HUES64 (cell line): ENCODE data around the gene MAP6.

Source experiments
- H3K27ac ChIP-seq: 2 replicates; pipeline ENCODE4 v1.7.0; 2013; ENCODE audit warnings: low read depth, low read length, inconsistent platforms
- H3K27me3 ChIP-seq: 2 replicates; pipeline ENCODE4 v1.6.1; 2013; ENCODE audit warnings: mild to moderate bottlenecking, low read length; ENCODE audit not compliant: insufficient read depth
- H3K36me3 ChIP-seq: 2 replicates; pipeline ENCODE4 v1.6.1; 2013; ENCODE audit warnings: mild to moderate bottlenecking, low read length; ENCODE audit not compliant: insufficient read depth
- H3K4me1 ChIP-seq: 2 replicates; pipeline ENCODE4 v1.6.1; 2013; ENCODE audit warnings: mild to moderate bottlenecking, low read length, moderate library complexity; ENCODE audit not compliant: insufficient read depth
- H3K4me3 ChIP-seq: 2 replicates; pipeline ENCODE4 v1.5.1; 2013; ENCODE audit warnings: mild to moderate bottlenecking, low read length, moderate library complexity
- H3K9ac ChIP-seq: 2 replicates; pipeline ENCODE4 v1.6.1; 2013; ENCODE audit warnings: mild to moderate bottlenecking, low read depth, low read length
- H3K9me3 ChIP-seq: 2 replicates; pipeline ENCODE4 v1.6.1; 2013; ENCODE audit warnings: low read depth, low read length; ENCODE audit not compliant: insufficient read depth
- WGBS: fragments of 150-250, 120-280 bp; methylation state at CpG from one replicate; pipeline ENCODE4 v1.1.7; 2013; ENCODE audit warnings: missing lambda C conversion rate; 5-methylcytosine and 5-hydroxymethylcytosine counted together

Gene MAP6

DNA sequence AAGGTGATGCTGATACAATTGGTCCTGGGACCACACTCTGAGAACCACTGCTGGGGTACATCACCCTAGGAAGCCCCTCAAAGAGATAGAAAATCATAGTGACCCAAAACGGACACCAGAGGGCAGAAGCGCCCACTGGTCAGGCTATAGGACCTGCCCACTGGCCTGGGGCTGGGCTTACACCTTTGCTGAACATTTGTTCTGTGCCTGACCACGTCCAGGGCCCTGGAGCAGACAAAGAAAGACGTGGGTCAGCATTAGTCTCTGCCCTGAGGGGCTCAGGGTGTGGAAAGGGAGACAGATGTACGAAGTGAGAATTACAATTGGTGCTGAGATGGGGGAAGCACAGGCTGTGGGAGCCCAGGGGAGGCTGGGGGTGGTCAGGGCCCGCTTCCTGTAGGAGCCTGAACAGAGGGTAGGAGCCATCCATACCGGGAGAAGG, 121.2 kb downstream of the MAP6 start:
- H3K36me3 ChIP-seq: no peaks in the 10 kb centered on the region
- H3K4me3 ChIP-seq: no peak overlapping the region
- 18% methylated on average over 7 of the region's 7 CpGs for WGBS
- H3K4me1 ChIP-seq: 0 out of 2 replicates have a peak, but pooled peaks cover 4% of the 10 kb centered on the region
- no peaks in the 10 kb centered on the region for H3K27me3 ChIP-seq
- H3K27ac ChIP-seq: no peak overlapping the region
- H3K9me3 ChIP-seq: no peaks in the 10 kb centered on the region
- peak overlapping the region; percentile 37; the same call in 1 of the 2 replicates for H3K9ac ChIP-seq

DNA sequence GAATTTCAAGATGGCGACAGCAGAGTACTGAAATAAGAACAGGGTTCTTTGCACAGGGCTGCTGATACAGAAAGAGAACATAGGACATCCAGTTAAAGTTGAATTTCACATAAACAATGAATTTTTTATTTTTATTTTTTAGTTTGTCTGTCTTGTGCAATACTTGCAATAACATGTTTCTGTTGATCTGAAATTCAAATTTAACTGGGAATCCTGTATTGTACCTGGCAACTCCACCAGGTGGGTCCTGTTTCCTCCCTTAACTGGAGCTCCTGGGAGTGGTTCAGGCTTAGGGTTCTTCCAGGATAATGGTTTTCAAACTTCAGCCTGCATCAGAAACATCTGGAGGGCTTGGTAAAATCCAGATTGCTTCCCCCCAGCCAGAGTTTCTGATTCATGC, 121.7 kb downstream of the MAP6 start:
- Histone ChIP-seq H3K4me3 (no peak overlapping the region), H3K9me3 (no peaks in the 10 kb centered on the region), H3K9ac (no peak overlapping the region), H3K36me3 (no peaks in the 10 kb centered on the region), H3K27ac (no peak overlapping the region), H3K27me3 (no peaks in the 10 kb centered on the region), H3K4me1 (0 out of 2 replicates have a peak, but pooled peaks cover 4% of the 10 kb centered on the region)
- WGBS: 84% methylated on average over 1 of the region's 1 CpG

DNA sequence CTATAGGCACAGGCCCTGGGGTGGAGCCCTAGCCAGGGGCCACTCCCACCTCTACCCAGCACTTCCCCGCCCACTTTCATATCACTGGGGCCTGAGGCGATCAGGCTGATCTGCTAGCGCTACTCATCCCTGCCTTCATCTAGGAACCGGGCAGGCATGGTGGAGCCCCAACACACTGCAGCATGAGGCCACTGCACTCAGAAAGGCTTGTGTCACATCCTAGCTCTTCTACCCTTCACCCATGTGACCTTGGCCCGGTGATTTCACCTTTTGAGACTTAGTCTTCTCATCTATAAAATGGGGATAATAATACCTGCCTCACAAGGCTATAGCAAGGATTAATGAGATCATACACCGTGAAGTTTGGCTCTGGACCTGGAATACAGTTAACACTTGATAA, 125.0 kb downstream of the MAP6 start:
- 0 out of 2 replicates have a peak, but pooled peaks cover 4% of the 10 kb centered on the region for H3K4me1 ChIP-seq
- H3K4me3 ChIP-seq: no peak overlapping the region
- 90% methylated on average over 6 of the region's 6 CpGs for WGBS
- no peaks in the 10 kb centered on the region for H3K36me3 ChIP-seq
- H3K27me3 ChIP-seq: no peaks in the 10 kb centered on the region
- no peak overlapping the region for H3K9ac ChIP-seq
- H3K27ac ChIP-seq: no peak overlapping the region
- H3K9me3 ChIP-seq: no peaks in the 10 kb centered on the region

DNA sequence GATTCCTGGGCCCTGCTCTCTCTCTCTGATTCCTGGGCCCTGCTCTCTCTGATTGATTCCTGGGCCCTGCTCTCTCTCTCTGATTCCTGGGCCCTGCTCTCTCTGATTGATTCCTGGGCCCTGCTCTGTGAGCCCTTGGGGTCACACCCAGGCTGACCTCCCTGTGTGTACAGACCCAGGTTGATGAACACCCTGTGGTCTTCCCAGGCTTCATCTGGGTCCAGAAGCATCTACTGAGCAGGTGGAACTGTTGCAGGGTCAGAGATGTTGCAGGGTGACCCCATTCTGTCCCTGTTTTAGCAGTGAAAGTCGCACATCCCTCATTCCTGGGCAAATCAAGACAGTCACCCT, 126.8 kb downstream of the MAP6 start:
- no peaks in the 10 kb centered on the region for H3K4me1 ChIP-seq
- WGBS: 91% methylated on average over 1 of the region's 1 CpG
- H3K4me3 ChIP-seq: no peak overlapping the region
- no peak overlapping the region for H3K9ac ChIP-seq
- no peak overlapping the region for H3K27ac ChIP-seq
- no peaks in the 10 kb centered on the region for H3K36me3 ChIP-seq
- H3K27me3 ChIP-seq: no peaks in the 10 kb centered on the region
- H3K9me3 ChIP-seq: no peaks in the 10 kb centered on the region

DNA sequence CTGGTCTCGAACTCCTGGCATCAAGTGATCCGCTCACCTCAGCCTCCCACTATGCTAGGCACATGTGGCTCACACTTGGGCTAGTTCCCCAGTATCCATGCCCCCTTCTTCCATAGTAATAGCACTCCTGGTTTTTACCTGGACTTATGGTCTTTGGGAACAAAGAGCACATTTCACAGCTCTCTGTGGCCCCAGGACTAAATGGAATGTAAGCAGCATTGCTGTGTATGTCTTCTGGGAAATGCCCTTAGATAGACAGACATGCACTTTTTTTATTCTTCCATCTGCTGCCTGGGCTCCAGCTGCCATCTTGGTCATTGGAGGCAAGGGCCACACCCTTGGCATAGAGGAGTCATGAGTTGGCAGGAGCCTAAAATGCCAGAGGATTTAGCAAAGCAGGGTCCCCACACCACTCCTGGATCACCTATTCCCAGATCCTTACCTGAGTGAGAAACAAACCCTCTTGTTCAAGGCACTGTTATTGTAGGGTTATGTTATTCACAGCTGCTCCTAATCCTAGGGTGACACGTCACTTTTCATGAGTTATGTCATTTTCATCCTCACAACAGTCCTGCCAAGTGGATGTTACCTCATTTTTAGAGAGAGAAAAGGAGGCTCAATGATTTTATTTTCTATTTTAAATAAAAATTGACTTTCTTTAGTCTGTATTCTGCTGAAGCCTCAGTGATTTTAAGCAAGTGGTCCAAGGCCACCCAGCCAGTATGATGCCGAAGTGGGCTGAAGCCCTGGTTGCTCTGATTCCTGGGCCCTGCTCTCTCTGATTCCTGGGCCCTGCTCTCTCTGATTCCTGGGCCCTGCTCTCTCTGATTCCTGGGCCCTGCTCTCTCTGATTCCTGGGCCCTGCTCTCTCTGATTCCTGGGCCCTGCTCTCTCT, 127.4 kb downstream of the MAP6 start:
- Histone ChIP-seq H3K4me3 (no peak overlapping the region), H3K9ac (no peak overlapping the region), H3K9me3 (no peaks in the 10 kb centered on the region), H3K27ac (no peak overlapping the region), H3K27me3 (no peaks in the 10 kb centered on the region), H3K36me3 (no peaks in the 10 kb centered on the region), H3K4me1 (no peaks in the 10 kb centered on the region)
- WGBS: 94% methylated on average over 3 of the region's 4 CpGs

DNA sequence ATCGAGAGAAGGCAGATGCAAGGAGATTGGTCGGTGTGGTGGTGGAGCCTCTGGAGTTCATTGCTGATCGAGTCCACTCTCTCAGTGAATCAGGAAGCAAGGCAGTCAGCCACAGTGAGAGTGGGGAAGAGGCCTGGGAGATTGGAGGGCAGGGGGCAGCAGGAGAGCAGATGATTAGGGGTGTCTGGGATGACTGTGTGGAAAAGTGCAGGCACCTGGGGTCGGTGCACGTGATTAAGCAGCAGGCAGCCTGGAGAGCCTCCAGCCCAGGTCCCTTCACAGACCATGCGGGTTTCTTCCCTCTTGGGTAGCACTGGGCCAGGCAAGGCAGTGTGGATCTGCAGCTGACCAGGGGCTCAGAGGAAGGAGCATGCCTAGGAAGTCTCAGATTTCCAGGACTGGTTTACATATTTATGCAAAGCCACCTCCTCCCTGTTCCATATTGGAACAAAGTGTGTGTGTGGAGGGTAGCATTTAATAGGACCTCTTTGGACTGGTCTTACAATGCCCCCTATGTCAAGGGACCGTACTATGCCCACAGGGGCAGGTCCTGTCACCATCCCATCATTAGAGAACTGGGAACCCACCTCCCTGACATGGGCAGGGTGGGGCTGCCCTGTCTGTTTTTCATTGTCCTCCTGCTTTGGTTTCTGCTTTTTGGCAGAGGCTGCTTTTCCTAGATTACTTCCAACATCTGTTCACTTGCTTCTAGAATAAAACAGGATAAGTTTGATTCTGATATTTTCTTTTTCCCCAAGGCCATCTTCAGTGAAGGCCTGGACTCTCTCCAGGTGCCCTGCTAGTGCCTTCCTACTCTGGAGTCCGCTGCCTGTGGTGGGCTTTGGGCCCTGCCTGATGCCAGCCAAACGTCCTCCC, 129.1 kb downstream of the MAP6 start:
- Histone ChIP-seq H3K4me1 (no peaks in the 10 kb centered on the region), H3K27ac (no peak overlapping the region), H3K27me3 (no peaks in the 10 kb centered on the region), H3K4me3 (no peak overlapping the region), H3K36me3 (no peaks in the 10 kb centered on the region), H3K9ac (no peak overlapping the region), H3K9me3 (no peaks in the 10 kb centered on the region)
- WGBS: 86% methylated on average over 9 of the region's 9 CpGs

DNA sequence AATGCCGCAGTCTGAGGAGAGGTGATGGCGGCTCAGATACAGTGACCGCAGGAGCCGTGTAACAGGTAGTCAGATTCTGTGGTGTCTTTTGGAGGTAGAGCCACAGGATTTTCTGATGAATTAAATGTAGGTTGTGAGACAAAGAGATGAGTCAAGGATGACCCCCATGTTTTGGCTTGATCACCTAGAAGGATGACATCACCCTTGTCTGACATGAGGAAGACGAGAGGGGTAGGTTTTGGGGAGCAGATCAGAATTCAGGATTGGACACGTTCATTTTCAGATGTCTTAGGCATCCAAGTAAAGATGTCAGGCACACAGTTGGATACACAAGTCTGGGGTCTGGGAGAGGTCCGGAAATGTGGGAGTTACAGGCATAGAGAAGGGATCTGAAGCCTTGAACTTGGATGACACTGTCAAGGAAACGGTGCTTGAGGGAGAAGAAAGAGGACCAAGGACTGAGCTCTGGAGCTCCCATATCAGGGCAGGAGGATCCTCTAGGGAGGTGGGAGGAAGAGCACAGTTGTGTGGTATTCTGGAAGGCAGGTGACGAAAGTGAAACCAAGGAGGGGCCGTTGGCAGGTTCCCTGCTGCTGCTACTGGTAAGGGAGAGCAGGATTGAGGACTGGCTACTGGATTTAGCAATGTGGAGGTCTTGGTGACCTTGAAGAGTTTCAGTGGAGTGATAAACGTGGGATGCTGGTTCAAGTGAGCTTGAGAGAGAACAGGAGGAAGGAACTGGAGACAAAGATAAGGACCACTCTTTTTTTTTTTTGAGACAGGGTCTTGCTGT, 130.5 kb downstream of the MAP6 start:
- Histone ChIP-seq H3K27ac (no peak overlapping the region), H3K4me1 (no peaks in the 10 kb centered on the region), H3K9ac (no peak overlapping the region), H3K27me3 (no peaks in the 10 kb centered on the region), H3K36me3 (no peaks in the 10 kb centered on the region), H3K4me3 (no peak overlapping the region), H3K9me3 (no peaks in the 10 kb centered on the region)
- WGBS: 84% methylated on average over 11 of the region's 11 CpGs

DNA sequence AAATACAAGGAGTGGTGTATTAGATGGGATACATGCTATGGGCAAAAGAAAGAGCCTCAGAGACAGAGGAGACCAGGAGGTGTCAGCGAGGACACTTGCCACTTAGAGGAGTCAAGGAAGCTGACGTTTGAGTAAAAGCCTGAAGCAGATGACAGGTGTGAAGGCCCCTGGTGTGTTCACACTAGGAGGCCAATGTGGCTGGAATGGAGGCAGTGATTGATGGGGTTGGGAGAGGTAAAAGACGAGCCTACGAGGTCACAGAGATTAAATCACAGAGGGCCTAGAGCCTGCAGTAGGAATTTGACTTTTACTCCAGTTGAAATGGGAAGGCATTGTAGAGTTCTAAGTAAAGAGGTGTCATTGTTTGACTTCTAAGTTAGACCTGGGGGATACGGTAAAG, 131.1 kb downstream of the MAP6 start:
- Histone ChIP-seq H3K27ac (no peak overlapping the region), H3K9ac (no peak overlapping the region), H3K4me1 (no peaks in the 10 kb centered on the region), H3K27me3 (no peaks in the 10 kb centered on the region), H3K9me3 (no peaks in the 10 kb centered on the region), H3K36me3 (no peaks in the 10 kb centered on the region), H3K4me3 (no peak overlapping the region)
- WGBS: 46% methylated on average over 5 of the region's 5 CpGs
